ENCODE data around the gene DHX15.

The DHX15 gene

GRCh38 chr4:24568425-24568824 lies 15.9 kb downstream of the DHX15 start:
- Mint-ChIP-seq H3K4me3 (no peak overlapping the region), H3K27ac (no peak overlapping the region)

GRCh38 chr4:24565054-24565453 lies 19.3 kb downstream of the DHX15 start:
- Mint-ChIP-seq H3K4me1 (ENCODE audit: low read depth) (peaks cover 80% of the 10 kb centered on the region), H3K36me3 (ENCODE audit: low read depth) (peaks cover 82% of the 10 kb centered on the region), H3K27ac (no peak overlapping the region), H3K9me3 (peaks cover 3% of the 10 kb centered on the region), H3K27me3 (no peaks in the 10 kb centered on the region), H3K4me3 (no peak overlapping the region)

More at GRCh38 chr4:24568425-24568824, 15.9 kb downstream of the DHX15 start:
- Mint-ChIP-seq H3K36me3 (ENCODE audit: low read depth) (peaks cover 87% of the 10 kb centered on the region), H3K9me3 (no peaks in the 10 kb centered on the region), H3K4me1 (ENCODE audit: low read depth) (peaks cover 86% of the 10 kb centered on the region), H3K27me3 (no peaks in the 10 kb centered on the region)

DNA sequence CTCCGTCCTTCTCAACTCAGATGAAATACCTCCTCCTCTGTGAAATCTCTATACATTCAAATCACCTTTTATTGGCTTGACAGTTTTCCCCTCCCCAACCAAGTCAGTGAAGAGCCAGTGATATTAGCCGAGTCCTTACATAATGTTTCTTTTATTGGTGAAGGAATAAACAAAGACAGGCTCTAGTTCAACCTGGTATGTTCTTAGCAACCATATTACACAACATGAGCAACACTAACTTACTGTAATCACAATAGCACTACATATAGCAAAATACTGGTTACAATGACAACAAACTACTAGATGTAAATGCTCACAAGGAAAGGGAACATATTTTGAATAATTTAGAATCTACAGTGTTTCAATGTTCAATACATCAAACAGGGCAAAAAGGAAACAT lies 19.9 kb downstream of the DHX15 start:
- no peak overlapping the region for H3K4me3 Mint-ChIP-seq
- H3K36me3 Mint-ChIP-seq (ENCODE audit: low read depth): peaks cover 81% of the 10 kb centered on the region
- peak overlapping the region; percentile 2 for H3K27ac Mint-ChIP-seq
- H3K27me3 Mint-ChIP-seq: no peaks in the 10 kb centered on the region
- H3K9me3 Mint-ChIP-seq: peaks cover 3% of the 10 kb centered on the region
- H3K4me1 Mint-ChIP-seq (ENCODE audit: low read depth): peaks cover 80% of the 10 kb centered on the region

GRCh38 chr4:24561438-24562139 lies 22.8 kb downstream of the DHX15 start:
- peak overlapping the region; percentile 12 for H3K4me3 Mint-ChIP-seq
- H3K36me3 Mint-ChIP-seq (ENCODE audit: low read depth): peaks cover 84% of the 10 kb centered on the region
- H3K27ac Mint-ChIP-seq: no peak overlapping the region
- H3K4me1 Mint-ChIP-seq (ENCODE audit: low read depth): peaks cover 89% of the 10 kb centered on the region
- H3K27me3 Mint-ChIP-seq: no peaks in the 10 kb centered on the region
- H3K9me3 Mint-ChIP-seq: peaks cover 3% of the 10 kb centered on the region

DNA sequence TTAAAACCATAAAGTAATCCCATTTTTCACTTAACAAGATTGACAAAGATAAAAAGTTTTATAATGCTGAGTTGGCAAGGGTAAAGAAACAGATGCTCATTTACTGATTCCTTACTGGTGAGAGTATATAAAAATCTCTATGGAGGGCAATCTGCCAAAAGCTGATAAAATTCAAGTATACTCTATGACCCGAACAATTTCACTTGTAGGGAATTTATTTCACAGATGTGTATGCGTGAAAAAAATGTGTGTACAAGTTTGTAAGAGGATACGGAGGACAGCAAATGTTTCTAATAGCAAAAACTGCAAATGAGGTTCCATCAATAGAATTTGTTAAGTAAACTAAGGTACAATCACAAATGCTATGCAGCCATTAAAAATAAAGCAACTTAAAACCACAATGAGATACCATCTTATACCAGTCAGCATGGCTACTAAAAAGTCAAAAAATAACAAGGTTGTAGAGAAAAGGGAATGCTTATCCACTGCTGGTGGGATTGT lies 23.4 kb downstream of the DHX15 start:
- Mint-ChIP-seq H3K36me3 (ENCODE audit: low read depth) (peaks cover 88% of the 10 kb centered on the region), H3K27me3 (no peaks in the 10 kb centered on the region), H3K4me1 (ENCODE audit: low read depth) (peaks cover 89% of the 10 kb centered on the region), H3K9me3 (peaks cover 3% of the 10 kb centered on the region), H3K27ac (no peak overlapping the region), H3K4me3 (no peak overlapping the region)

DNA sequence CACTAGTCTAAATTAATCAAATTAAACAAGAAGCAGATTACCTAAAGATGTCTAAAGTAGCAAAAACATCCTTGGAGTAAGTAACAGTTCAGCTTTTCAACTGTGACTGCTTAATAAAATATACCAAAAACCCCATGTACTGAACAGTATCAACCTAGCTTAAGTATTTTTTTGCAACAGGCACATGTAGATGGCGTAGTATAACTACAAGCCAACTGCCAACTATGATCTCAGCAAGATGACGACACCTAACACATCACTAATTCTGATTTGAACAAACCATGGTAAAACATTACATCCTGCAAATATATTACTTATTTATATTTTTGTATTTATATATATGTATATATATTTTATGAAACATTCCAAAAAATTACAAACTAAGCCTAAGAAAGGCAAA lies 24.5 kb downstream of the DHX15 start:
- peaks cover 3% of the 10 kb centered on the region for H3K9me3 Mint-ChIP-seq

GRCh38 chr4:24559032-24559821 lies 25.1 kb downstream of the DHX15 start:
- Mint-ChIP-seq H3K27me3 (no peaks in the 10 kb centered on the region), H3K4me1 (ENCODE audit: low read depth) (peaks cover 79% of the 10 kb centered on the region), H3K4me3 (peak overlapping the region; percentile 48), H3K27ac (peak overlapping the region; percentile 45), H3K9me3 (peaks cover 3% of the 10 kb centered on the region), H3K36me3 (ENCODE audit: low read depth) (peaks cover 84% of the 10 kb centered on the region)

More for the DNA sequence above, 24.5 kb downstream of the DHX15 start:
- Mint-ChIP-seq H3K4me3 (no peak overlapping the region), H3K27me3 (no peaks in the 10 kb centered on the region), H3K36me3 (ENCODE audit: low read depth) (peaks cover 84% of the 10 kb centered on the region), H3K27ac (no peak overlapping the region), H3K4me1 (ENCODE audit: low read depth) (peaks cover 85% of the 10 kb centered on the region)

- peaks cover 80% of the 10 kb centered on the region for H3K36me3 Mint-ChIP-seq (ENCODE audit: low read depth)
Measured at GRCh38 chr4:24557026-24558025, 27.0 kb downstream of the DHX15 start.

DNA sequence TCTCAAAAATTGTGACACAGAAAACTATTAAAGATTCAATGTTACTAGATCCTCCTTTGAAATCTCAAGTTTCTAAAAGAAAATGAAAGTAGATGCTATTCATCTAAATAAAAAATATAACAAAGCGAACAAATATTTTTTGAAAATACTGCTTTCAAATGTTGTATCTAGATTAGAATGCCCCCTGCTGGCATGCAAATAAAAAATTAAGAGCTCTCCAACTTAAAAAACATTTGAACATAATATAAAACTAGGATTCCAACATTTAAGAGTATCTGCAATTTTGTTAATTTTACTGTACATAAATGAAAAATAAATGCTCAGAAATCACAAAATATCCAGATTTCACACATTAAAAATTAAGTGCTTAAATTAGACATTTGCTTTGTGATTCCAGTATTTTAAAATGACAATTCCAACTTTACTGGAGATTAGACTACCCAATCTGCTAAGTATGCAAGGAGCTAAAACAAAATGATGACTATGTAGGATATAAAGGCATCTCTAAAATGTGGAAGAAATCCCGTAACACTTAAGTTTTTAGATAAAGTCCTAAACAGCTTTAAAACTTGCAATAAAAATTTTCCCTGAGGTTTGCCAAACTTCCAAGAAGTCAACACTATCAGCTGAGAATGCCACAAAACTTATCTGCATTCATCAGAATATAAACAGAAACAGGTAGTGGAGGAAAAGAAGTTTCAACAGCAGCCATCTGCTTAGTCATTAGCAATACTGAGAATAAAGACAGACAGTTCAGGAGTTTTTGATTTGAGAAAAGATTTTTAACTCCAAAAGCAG lies 32.7 kb downstream of the DHX15 start:
- H3K4me1 Mint-ChIP-seq (ENCODE audit: low read depth): peaks cover 53% of the 10 kb centered on the region
- no peak overlapping the region for H3K4me3 Mint-ChIP-seq
- H3K9me3 Mint-ChIP-seq: no peaks in the 10 kb centered on the region
- no peak overlapping the region for H3K27ac Mint-ChIP-seq
- no peaks in the 10 kb centered on the region for H3K27me3 Mint-ChIP-seq
- peaks cover 69% of the 10 kb centered on the region for H3K36me3 Mint-ChIP-seq (ENCODE audit: low read depth)

More at GRCh38 chr4:24557026-24558025, 27.0 kb downstream of the DHX15 start:
- H3K4me1 Mint-ChIP-seq (ENCODE audit: low read depth): peaks cover 73% of the 10 kb centered on the region
- H3K4me3 Mint-ChIP-seq: no peak overlapping the region
- peaks cover 3% of the 10 kb centered on the region for H3K9me3 Mint-ChIP-seq
- peak overlapping the region; percentile 57 for H3K27ac Mint-ChIP-seq
- no peaks in the 10 kb centered on the region for H3K27me3 Mint-ChIP-seq

DNA sequence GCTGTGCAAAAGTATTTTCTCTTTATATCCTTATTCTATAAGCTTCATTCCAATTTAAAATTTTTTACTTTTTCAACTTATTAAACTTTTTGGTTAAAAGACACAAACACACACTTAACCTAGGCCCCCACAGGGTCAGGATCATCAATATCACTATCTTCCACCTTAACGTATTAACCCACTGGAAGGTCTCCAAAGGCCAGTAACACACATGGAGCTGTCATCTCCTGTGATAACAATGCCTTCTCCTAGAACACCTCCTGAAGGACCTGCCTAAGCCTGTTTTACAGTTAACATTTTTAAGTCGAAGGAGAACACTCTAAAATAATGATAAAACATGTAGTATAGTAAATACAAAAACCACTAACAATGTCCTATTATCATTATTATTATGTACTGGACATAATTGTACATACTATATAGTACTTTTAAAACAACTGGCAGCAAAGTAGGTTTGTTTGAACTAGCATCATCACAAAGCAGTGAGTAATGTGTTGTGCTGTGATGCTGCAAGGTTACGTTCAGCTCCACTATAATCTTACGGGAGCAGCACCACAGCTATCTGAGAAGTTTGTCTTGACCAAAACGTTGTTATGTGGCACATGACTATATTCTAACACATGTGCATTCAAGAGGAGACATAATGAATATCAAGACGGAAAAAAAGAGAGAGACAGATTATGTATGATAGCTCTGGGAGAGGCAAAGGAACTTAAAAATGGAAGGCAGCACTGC lies 33.7 kb downstream of the DHX15 start:
- peaks cover 46% of the 10 kb centered on the region for H3K4me1 Mint-ChIP-seq (ENCODE audit: low read depth)
- no peak overlapping the region for H3K27ac Mint-ChIP-seq
- peaks cover 63% of the 10 kb centered on the region for H3K36me3 Mint-ChIP-seq (ENCODE audit: low read depth)
- no peak overlapping the region for H3K4me3 Mint-ChIP-seq
- H3K9me3 Mint-ChIP-seq: no peaks in the 10 kb centered on the region
- no peaks in the 10 kb centered on the region for H3K27me3 Mint-ChIP-seq

DNA sequence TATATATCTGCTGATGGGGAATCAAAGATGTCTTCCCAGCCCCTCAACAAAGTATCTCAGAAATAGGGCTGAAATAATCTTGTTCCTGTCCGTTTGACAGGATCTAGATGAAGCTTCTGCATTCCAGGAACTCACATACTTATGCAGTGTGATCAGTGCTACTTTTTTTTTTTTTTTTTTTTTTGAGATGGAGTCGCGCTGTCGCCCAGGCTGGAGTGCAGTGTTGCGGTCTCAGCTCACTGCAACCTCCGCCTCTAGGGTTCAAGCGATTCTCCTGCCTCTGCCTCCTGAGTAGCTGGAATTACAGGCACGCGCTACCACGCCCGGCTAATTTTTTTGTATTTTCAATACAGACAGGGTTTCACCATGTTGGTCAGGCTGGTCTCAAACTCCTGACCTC lies 36.4 kb downstream of the DHX15 start:
- H3K27ac Mint-ChIP-seq: no peak overlapping the region
- no peaks in the 10 kb centered on the region for H3K27me3 Mint-ChIP-seq
- peaks cover 71% of the 10 kb centered on the region for H3K36me3 Mint-ChIP-seq (ENCODE audit: low read depth)
- H3K4me1 Mint-ChIP-seq (ENCODE audit: low read depth): peaks cover 60% of the 10 kb centered on the region
- no peaks in the 10 kb centered on the region for H3K9me3 Mint-ChIP-seq
- no peak overlapping the region for H3K4me3 Mint-ChIP-seq

DNA sequence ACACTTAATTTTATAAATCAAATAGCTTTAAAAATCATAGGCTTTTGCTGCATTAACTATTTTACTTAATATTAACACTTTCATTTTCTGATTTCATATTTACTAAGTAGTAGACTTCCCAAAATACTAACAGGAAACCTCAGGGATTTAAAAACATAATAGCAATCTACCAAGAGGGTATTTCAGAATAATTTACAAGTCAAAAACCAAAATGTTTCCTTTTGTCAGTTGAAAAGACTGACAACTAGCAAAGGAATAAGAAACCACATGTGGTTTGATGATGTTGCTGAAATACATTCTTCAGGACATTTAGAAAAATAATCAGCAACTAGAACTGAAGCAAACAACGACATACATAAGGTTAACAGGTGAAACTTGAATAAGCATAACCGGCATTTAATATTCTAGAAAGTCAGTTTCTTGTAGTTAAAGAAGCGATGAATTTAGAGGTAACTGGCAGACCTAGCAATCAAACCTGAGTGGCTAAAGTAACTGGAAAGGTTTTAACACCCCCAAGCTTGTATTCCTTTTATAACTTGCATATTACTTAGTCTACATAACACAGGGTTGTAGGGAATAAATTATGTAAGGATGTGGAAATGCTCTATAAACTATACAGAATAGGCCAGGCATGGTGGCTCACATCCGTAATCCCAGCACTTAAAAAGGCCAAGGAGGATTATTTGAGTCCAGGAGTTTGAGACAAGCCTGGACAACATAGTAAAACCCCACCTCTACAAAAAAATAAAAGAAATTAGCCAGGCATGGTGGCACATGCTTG lies 40.0 kb downstream of the DHX15 start:
- H3K27ac Mint-ChIP-seq: no peak overlapping the region
- H3K4me3 Mint-ChIP-seq: no peak overlapping the region
- H3K27me3 Mint-ChIP-seq: no peaks in the 10 kb centered on the region
- H3K9me3 Mint-ChIP-seq: no peaks in the 10 kb centered on the region
- peaks cover 82% of the 10 kb centered on the region for H3K36me3 Mint-ChIP-seq (ENCODE audit: low read depth)
- peaks cover 46% of the 10 kb centered on the region for H3K4me1 Mint-ChIP-seq (ENCODE audit: low read depth)

GRCh38 chr4:24537025-24537424 lies 47.3 kb downstream of the DHX15 start:
- H3K36me3 Mint-ChIP-seq (ENCODE audit: low read depth): peaks cover 90% of the 10 kb centered on the region
- no peaks in the 10 kb centered on the region for H3K27me3 Mint-ChIP-seq
- H3K4me1 Mint-ChIP-seq (ENCODE audit: low read depth): peaks cover 7% of the 10 kb centered on the region
- H3K4me3 Mint-ChIP-seq: no peak overlapping the region
- no peaks in the 10 kb centered on the region for H3K9me3 Mint-ChIP-seq
- H3K27ac Mint-ChIP-seq: peak overlapping the region; percentile 36
